Activated naive CD4-positive, alpha-beta T cell treated with anti-CD3 and anti-CD28 coated beads, Interleukin-2, amount 50 U/mL, for 24 hours (primary cell): ENCODE results near the gene ADCY4.

Experiments used
- H3K27ac Mint-ChIP-seq: one replicate; pipeline ENCODE4 v1.8.0; 2021; ENCODE audit warnings: mild to moderate bottlenecking, mixed read lengths
- H3K27me3 Mint-ChIP-seq: one replicate; pipeline ENCODE4 v1.8.0; 2021; ENCODE audit warnings: mixed read lengths
- H3K36me3 Mint-ChIP-seq: one replicate; pipeline ENCODE4 v1.8.0; 2021; ENCODE audit warnings: mixed read lengths
- H3K4me1 Mint-ChIP-seq: one replicate; pipeline ENCODE4 v1.8.0; 2021; ENCODE audit warnings: mixed read lengths
- H3K4me3 Mint-ChIP-seq: one replicate; pipeline ENCODE4 v1.8.0; 2021; ENCODE audit warnings: mild to moderate bottlenecking, mixed read lengths
- H3K9me3 Mint-ChIP-seq: one replicate; pipeline ENCODE4 v1.8.0; 2021; ENCODE audit warnings: mixed read lengths

ADCY4 gene

GRCh38 chr14:24271134-24271833 lies 63.6 kb downstream of the ADCY4 start, which contains the start of gene RABGGTA:
Gene RABGGTA (minus strand): TSS chr14:24271597. CDS start chr14:24271115, 482 bp downstream.
- H3K4me3 Mint-ChIP-seq = peak within 1 kb of the TSS; percentile 85
- H3K36me3 Mint-ChIP-seq = peaks cover 5% of the 10 kb centered on the region
- H3K9me3 Mint-ChIP-seq = no peaks in the 10 kb centered on the region
- H3K27me3 Mint-ChIP-seq = no peaks in the 10 kb centered on the region
- peaks cover 45% of the 10 kb centered on the region for H3K4me1 Mint-ChIP-seq
- peak within 1 kb of the TSS; percentile 96 for H3K27ac Mint-ChIP-seq

GRCh38 chr14:24270537-24271133 lies 64.2 kb downstream of the ADCY4 start:
- Mint-ChIP-seq H3K9me3 (no peaks in the 10 kb centered on the region), H3K4me1 (peaks cover 45% of the 10 kb centered on the region), H3K27me3 (no peaks in the 10 kb centered on the region), H3K36me3 (peaks cover 7% of the 10 kb centered on the region), H3K27ac (peak overlapping the region; percentile 95), H3K4me3 (peak overlapping the region; percentile 85)

GRCh38 chr14:24269910-24270536 lies 64.8 kb downstream of the ADCY4 start:
- no peaks in the 10 kb centered on the region for H3K27me3 Mint-ChIP-seq
- H3K27ac Mint-ChIP-seq = no peak overlapping the region
- H3K4me3 Mint-ChIP-seq = peak overlapping the region; percentile 85
- H3K36me3 Mint-ChIP-seq = peaks cover 7% of the 10 kb centered on the region
- no peaks in the 10 kb centered on the region for H3K9me3 Mint-ChIP-seq
- H3K4me1 Mint-ChIP-seq = peaks cover 39% of the 10 kb centered on the region

GRCh38 chr14:24269368-24269767 lies 65.5 kb downstream of the ADCY4 start:
- H3K27ac Mint-ChIP-seq = no peak overlapping the region
- no peaks in the 10 kb centered on the region for H3K9me3 Mint-ChIP-seq
- H3K27me3 Mint-ChIP-seq = no peaks in the 10 kb centered on the region
- no peak overlapping the region for H3K4me3 Mint-ChIP-seq
- H3K36me3 Mint-ChIP-seq = peaks cover 7% of the 10 kb centered on the region
- peaks cover 36% of the 10 kb centered on the region for H3K4me1 Mint-ChIP-seq
